HepG2 (cell line): ENCODE measurements around the gene ZNF524. TPM values are rescaled to one million over a fixed set of nuclear protein-coding genes. Genes with fewer than 3 reads are reported as not detected.
A peak's percentile ranks its signal among the peaks of the same experiment; 100 is the strongest.

Source experiments
- ATF7-NPFF ChIP-seq: sonication (generic); formaldehyde crosslinking; IDR thresholded peaks from 2 replicates; pipeline ENCODE4 v1.8.1; 2023; ENCODE audit warnings: mild to moderate bottlenecking, low read depth, missing genetic modification reagents, moderate library complexity
- ERF ChIP-seq: IDR thresholded peaks from 2 replicates; pipeline ENCODE4 v1.6.1; 2018; ENCODE audit warnings: missing biosample characterization, missing genetic modification reagents
- ETV6 ChIP-seq: sonication (generic); formaldehyde crosslinking; conservative IDR thresholded peaks from 2 replicates; pipeline ENCODE4 v1.4.0; 2020; ENCODE audit warnings: missing genetic modification reagents
- FOXC1 ChIP-seq: sonication (generic); formaldehyde crosslinking; IDR thresholded peaks from 2 replicates; pipeline ENCODE4 v1.8.0; 2022; ENCODE audit warnings: mild to moderate bottlenecking, missing genetic modification reagents, borderline replicate concordance
- GRHL1 ChIP-seq: sonication (generic); formaldehyde crosslinking; conservative IDR thresholded peaks from 2 replicates; pipeline ENCODE4 v1.8.0; 2022; ENCODE audit warnings: missing genetic modification reagents
- GTF3A ChIP-seq: sonication (generic); formaldehyde crosslinking; conservative IDR thresholded peaks from 2 replicates; pipeline ENCODE4 v1.4.0; 2020; ENCODE audit warnings: mild to moderate bottlenecking, missing genetic modification reagents
- HCFC1 ChIP-seq: fragments of 150-350 bp; IDR thresholded peaks from 2 replicates; pipeline ENCODE4 v1.6.1; 2014; ENCODE audit warnings: low read depth, low read length
- KDM1A ChIP-seq: IDR thresholded peaks from 2 replicates; pipeline ENCODE4 v1.6.1; 2016; ENCODE audit warnings: missing compliant biosample characterization
- KDM2A ChIP-seq: sonication (generic); formaldehyde crosslinking; IDR thresholded peaks from 2 replicates; pipeline ENCODE4 v1.4.0; 2020; ENCODE audit warnings: low read depth, missing genetic modification reagents, borderline replicate concordance
- KMT2A ChIP-seq: sonication (generic); formaldehyde crosslinking; IDR thresholded peaks from 2 replicates; pipeline ENCODE4 v1.4.0; 2020; ENCODE audit warnings: missing genetic modification reagents
- KMT2B ChIP-seq: IDR thresholded peaks from 2 replicates; pipeline ENCODE4 v1.6.1; 2016; ENCODE audit warnings: missing genetic modification reagents, missing compliant biosample characterization
- MAFF ChIP-seq: IDR thresholded peaks from 2 replicates; pipeline ENCODE4 v1.6.1; 2011; ENCODE audit warnings: low read depth, low read length, improper control_type of control experiment
- MAX ChIP-seq: IDR thresholded peaks from 2 replicates; pipeline ENCODE4 v1.6.1; 2012; ENCODE audit warnings: inconsistent platforms
- MED1 ChIP-seq: sonication (generic); formaldehyde crosslinking; IDR thresholded peaks from 2 replicates; pipeline ENCODE4 v1.4.0; 2020; ENCODE audit warnings: missing genetic modification reagents
- NR2F6 ChIP-seq, 2 experiments: IDR thresholded peaks; 2 replicates each; pipeline ENCODE4 v1.6.1; 2016; ENCODE audit warnings: antibody characterized with exemption in 1 of 2, mild to moderate bottlenecking in 1 of 2
- RFX5 ChIP-seq: IDR thresholded peaks from 2 replicates; pipeline ENCODE4 v1.6.1; 2011; ENCODE audit warnings: low read depth, low read length, improper control_type of control experiment
- RFXAP ChIP-seq: sonication (generic); formaldehyde crosslinking; IDR thresholded peaks from 2 replicates; pipeline ENCODE4 v1.4.0; 2020; ENCODE audit warnings: missing genetic modification reagents, borderline replicate concordance
- TOE1 ChIP-seq: sonication (generic); formaldehyde crosslinking; IDR thresholded peaks from 2 replicates; pipeline ENCODE4 v1.4.0; 2020; ENCODE audit warnings: mild to moderate bottlenecking, missing genetic modification reagents
- TRIM24 ChIP-seq: sonication (generic); formaldehyde crosslinking; IDR thresholded peaks from 2 replicates; pipeline ENCODE4 v1.8.0; 2022; ENCODE audit warnings: mild to moderate bottlenecking, missing genetic modification reagents
- ZNF180 ChIP-seq: sonication (generic); formaldehyde crosslinking; IDR thresholded peaks from 2 replicates; pipeline ENCODE4 v1.4.0; 2020; ENCODE audit warnings: low read depth, missing genetic modification reagents, borderline replicate concordance
- ZNF362 ChIP-seq: sonication (generic); formaldehyde crosslinking; IDR thresholded peaks from 2 replicates; pipeline ENCODE4 v1.4.0; 2020; ENCODE audit warnings: missing genetic modification reagents, mild to moderate bottlenecking, borderline replicate concordance
- ZNF383 ChIP-seq: sonication (generic); formaldehyde crosslinking; IDR thresholded peaks from 2 replicates; pipeline ENCODE4 v1.4.0; 2020; ENCODE audit warnings: missing genetic modification reagents, mild to moderate bottlenecking, borderline replicate concordance
- ZNF558 ChIP-seq: sonication (generic); formaldehyde crosslinking; IDR thresholded peaks from 2 replicates; pipeline ENCODE4 v1.9.0; 2022; ENCODE audit warnings: mild to moderate bottlenecking, missing genetic modification reagents, borderline replicate concordance
- ZNF746 ChIP-seq: sonication (generic); formaldehyde crosslinking; IDR thresholded peaks from 2 replicates; pipeline ENCODE4 v1.8.0; 2022; ENCODE audit warnings: mild to moderate bottlenecking, missing genetic modification reagents
- ZNF747 ChIP-seq: sonication (generic); formaldehyde crosslinking; IDR thresholded peaks from 2 replicates; pipeline ENCODE4 v1.8.1; 2023; ENCODE audit warnings: missing genetic modification reagents, mild to moderate bottlenecking, borderline replicate concordance
- polyA plus RNA-seq, 8 experiments: library from polyadenylated mRNA; depleted of rRNA in 3 of 8; stranded (reverse) in 7 of 8; unstranded in 1 of 8; fragments of >200 nt; fragmentation: Illumina TruSeq in 4 of 8; extraction: Trizol in 4 of 8; gene quantifications; 2 replicates each; pipeline versions ENCODE4 v1.2.1 to v1.2.3, GENCODE V29; 2011 to 2016; ENCODE audit warnings: low read depth in 4 of 8, missing spikeins in 1 of 8, mixed read lengths in 1 of 8; ENCODE audit not compliant: insufficient read depth in 1 of 8
- total RNA-seq, 5 experiments: library from RNA; depleted of rRNA; stranded (reverse); fragments of >200 nt; fragmentation: Illumina TruSeq; extraction: Trizol; gene quantifications; 2 replicates each; pipeline ENCODE4 v1.2.3, GENCODE V29; 2016; ENCODE audit warnings: low read depth in 1 of 5
- TF ChIP-seq, protein P1 (sequence below): IDR thresholded peaks from 2 replicates; pipeline ENCODE4 v1.6.1; 2016; ENCODE audit warnings: missing genetic modification reagents, missing compliant biosample characterization
- TF ChIP-seq, protein P2 (sequence below): IDR thresholded peaks from 2 replicates; pipeline ENCODE4 v1.6.1; 2016; ENCODE audit warnings: low read depth

Gene ZNF524
- total and polyA plus RNA-seq, 2 of the 13 experiments (the other 11 are each of a cell fraction or from before 2014, with no cell fraction given), result 3.2 to 4.6 TPM

DNA sequence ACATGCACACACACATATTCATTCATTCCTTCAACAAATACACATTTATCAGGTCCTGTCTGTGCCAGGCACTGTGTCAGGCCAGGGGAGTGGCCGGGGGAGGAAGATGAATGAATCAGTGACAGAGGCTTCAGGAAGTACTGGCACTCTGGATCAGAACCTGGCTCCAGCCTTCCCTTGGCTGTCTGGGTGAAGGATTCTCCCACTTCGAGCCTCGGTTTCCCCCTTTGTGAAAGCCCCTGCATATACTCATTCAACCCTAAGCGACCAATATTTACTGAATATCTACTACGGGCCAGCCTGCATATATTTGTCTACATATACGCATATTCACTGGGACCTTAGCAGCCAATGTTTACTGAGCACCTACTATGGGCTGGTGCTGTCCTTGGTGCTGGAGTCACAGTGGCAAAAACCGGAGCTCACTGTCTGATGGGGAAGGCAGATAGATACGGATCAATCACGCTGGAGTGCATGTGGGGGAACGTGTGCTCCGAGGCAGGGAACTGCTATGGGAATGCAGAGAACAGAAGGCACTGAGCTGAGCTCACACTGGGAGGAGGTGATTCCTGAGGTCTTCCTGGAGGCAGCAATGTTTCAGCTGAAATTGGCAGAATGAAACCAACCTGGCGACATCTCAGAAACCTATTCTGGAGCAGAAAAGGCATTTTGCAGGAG is 18.8 kb upstream of the ZNF524 start (continued):
- TF ChIP-seq, protein P1, sequence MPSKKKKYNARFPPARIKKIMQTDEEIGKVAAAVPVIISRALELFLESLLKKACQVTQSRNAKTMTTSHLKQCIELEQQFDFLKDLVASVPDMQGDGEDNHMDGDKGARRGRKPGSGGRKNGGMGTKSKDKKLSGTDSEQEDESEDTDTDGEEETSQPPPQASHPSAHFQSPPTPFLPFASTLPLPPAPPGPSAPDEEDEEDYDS (CRISPR knock-in tag), result no peak
- TF ChIP-seq ERF (CRISPR knock-in tag) (no peak), ZNF558 (CRISPR knock-in tag) (no peak), ZNF383 (CRISPR knock-in tag) (0 out of 2 replicates have a peak, but pooled peaks have one; percentile 83), GTF3A (CRISPR knock-in tag) (0 out of 2 replicates have a peak, but pooled peaks have one; percentile 62), NR2F6 (IDR thresholded peaks at IDR 0.05) (no peak), NR2F6 (CRISPR knock-in tag; IDR thresholded peaks at IDR 0.05) (no peak), ZNF362 (CRISPR knock-in tag) (0 out of 2 replicates have a peak, but pooled peaks have one; percentile 33), KDM1A (CRISPR knock-in tag) (peak; percentile 78; the same call in 1 of the 2 replicates), GRHL1 (no peak), KDM2A (no peak; the same call in 1 of the 2 replicates), KMT2A (peak; percentile 9; the same call in 1 of the 2 replicates), ZNF747 (CRISPR knock-in tag) (0 out of 2 replicates have a peak, but pooled peaks have one; percentile 9), RFX5 (no peak), ZNF746 (CRISPR knock-in tag) (no peak; the same call in 1 of the 2 replicates), MAX (no peak), MED1 (CRISPR knock-in tag) (no peak), ETV6 (CRISPR knock-in tag) (no peak), KMT2B (CRISPR knock-in tag) (no peak), ZNF180 (CRISPR knock-in tag) (no peak), FOXC1 (CRISPR knock-in tag) (no peak), MAFF (no peak), RFXAP (no peak), ATF7-NPFF (CRISPR knock-in tag) (peak; percentile 63; the same call in 1 of the 2 replicates), HCFC1 (no peak), TRIM24 (CRISPR knock-in tag) (no peak), TOE1 (CRISPR knock-in tag) (no peak)
- TF ChIP-seq, protein P2, sequence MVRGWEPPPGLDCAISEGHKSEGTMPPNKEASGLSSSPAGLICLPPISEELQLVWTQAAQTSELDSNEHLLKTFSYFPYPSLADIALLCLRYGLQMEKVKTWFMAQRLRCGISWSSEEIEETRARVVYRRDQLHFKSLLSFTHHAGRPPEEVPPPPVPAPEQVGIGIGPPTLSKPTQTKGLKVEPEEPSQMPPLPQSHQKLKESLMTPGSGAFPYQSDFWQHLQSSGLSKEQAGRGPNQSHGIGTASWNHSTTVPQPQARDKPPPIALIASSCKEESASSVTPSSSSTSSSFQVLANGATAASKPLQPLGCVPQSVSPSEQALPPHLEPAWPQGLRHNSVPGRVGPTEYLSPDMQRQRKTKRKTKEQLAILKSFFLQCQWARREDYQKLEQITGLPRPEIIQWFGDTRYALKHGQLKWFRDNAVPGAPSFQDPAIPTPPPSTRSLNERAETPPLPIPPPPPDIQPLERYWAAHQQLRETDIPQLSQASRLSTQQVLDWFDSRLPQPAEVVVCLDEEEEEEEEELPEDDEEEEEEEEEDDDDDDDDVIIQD, result no peak
